IPS DF 4.7 (cell line): ENCODE data around the gene MS4A12.
"Not testable (repeated sequence)": the region's sequence is repeated elsewhere in the genome, so short reads cannot be mapped to it uniquely, and the experiment has no call there.

ENCODE experiments used
- DNase-seq: peaks from one replicate; pipeline ENCODE4 v3.0.0-alpha.2; 2013; ENCODE audit warnings: low spot score; ENCODE audit errors: extremely low read depth

The MS4A12 gene

GRCh38 chr11:60492488-60493009, at the start of gene MS4A12:
Gene MS4A12, plus strand, starts transcription at chr11:60492778. Its CDS starts 4,541 bp downstream, at chr11:60497319.
- DNase-seq: no peak

GRCh38 chr11:60447070-60447469, 45.5 kb upstream of the MS4A12 start:
- no peak for DNase-seq

- DNase-seq: no peak
These were observed 44.7 kb upstream of the MS4A12 start for GRCh38 chr11:60447846-60448245.

GRCh38 chr11:60451185-60451584, 41.4 kb upstream of the MS4A12 start:
- not testable (repeated sequence) for DNase-seq

GRCh38 chr11:60454212-60454611, 38.4 kb upstream of the MS4A12 start:
- no peak for DNase-seq

GRCh38 chr11:60455531-60456042, 37.0 kb upstream of the MS4A12 start, which contains the start of gene MS4A1:
Gene MS4A1, plus strand, starts transcription at chr11:60455847. Its CDS starts 6,528 bp downstream, at chr11:60462375.
- no peak for DNase-seq

GRCh38 chr11:60457576-60457975, 35.0 kb upstream of the MS4A12 start:
- no peak for DNase-seq

GRCh38 chr11:60459345-60459744, 33.2 kb upstream of the MS4A12 start:
- no peak for DNase-seq

- no peak for DNase-seq
These were observed 23.7 kb upstream of the MS4A12 start for GRCh38 chr11:60468829-60469228.

- DNase-seq: no peak
These were observed 22.9 kb upstream of the MS4A12 start for GRCh38 chr11:60469723-60470122.

GRCh38 chr11:60477035-60477445, 15.5 kb upstream of the MS4A12 start:
- no peak for DNase-seq

- no peak for DNase-seq
These were observed 10.2 kb upstream of the MS4A12 start for GRCh38 chr11:60482361-60482760.

GRCh38 chr11:60485987-60486386, 6.6 kb upstream of the MS4A12 start:
- no peak for DNase-seq

- DNase-seq: no peak
These were observed 876 bp downstream of the MS4A12 start for GRCh38 chr11:60493454-60493853.

- DNase-seq: no peak
These were observed 5.8 kb downstream of the MS4A12 start for GRCh38 chr11:60498399-60498798.

GRCh38 chr11:60498853-60499252, 6.3 kb downstream of the MS4A12 start:
- DNase-seq: no peak

GRCh38 chr11:60500276-60500910, 7.8 kb downstream of the MS4A12 start:
- peak; percentile 33 for DNase-seq

- DNase-seq: no peak
These were observed 9.7 kb downstream of the MS4A12 start for GRCh38 chr11:60502221-60502775.

- no peak for DNase-seq
These were observed 11.8 kb downstream of the MS4A12 start for GRCh38 chr11:60504219-60504905.

- not testable (repeated sequence) for DNase-seq
These were observed 17.0 kb downstream of the MS4A12 start for GRCh38 chr11:60509609-60510008.

- not testable (repeated sequence) for DNase-seq
These were observed 17.6 kb downstream of the MS4A12 start for GRCh38 chr11:60510209-60510608.

GRCh38 chr11:60511393-60511792, 18.8 kb downstream of the MS4A12 start:
- DNase-seq: no peak
